HUDEP-2 (cell line): ENCODE results near the gene CCL22.

ENCODE experiments used
- DNase-seq, 76 experiments: peaks; one replicate each; lab custom pipeline; 2025; ENCODE audit not compliant: unreplicated experiment in 76 of 76; lab: John Stamatoyannopoulos, UW

Gene CCL22

GRCh38 chr16:57345666-57346204, 12.8 kb upstream of the CCL22 start:
- DNase-seq = no peak

DNA sequence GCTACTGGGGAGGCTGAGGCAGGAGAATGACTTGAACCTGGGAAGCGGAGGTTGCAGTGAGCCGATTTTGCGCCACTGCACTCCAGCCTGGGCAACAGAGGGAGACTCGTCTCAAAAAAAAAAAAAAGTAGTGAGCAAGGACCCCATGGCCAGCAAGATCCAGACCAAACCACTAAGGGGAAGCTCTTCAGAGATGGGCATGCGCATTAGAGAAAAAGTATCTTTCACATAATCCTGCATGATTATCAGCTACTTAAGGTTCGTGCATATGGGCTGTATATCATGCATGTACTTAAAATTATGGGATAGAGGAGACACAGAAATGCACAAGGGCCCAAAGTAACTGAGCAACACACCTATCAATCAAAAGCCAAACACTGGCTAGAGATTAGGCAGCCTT, 10.7 kb upstream of the CCL22 start:
- no peak for DNase-seq

- no peak for DNase-seq
Observed at GRCh38 chr16:57348327-57348726, 10.3 kb upstream of the CCL22 start.

DNA sequence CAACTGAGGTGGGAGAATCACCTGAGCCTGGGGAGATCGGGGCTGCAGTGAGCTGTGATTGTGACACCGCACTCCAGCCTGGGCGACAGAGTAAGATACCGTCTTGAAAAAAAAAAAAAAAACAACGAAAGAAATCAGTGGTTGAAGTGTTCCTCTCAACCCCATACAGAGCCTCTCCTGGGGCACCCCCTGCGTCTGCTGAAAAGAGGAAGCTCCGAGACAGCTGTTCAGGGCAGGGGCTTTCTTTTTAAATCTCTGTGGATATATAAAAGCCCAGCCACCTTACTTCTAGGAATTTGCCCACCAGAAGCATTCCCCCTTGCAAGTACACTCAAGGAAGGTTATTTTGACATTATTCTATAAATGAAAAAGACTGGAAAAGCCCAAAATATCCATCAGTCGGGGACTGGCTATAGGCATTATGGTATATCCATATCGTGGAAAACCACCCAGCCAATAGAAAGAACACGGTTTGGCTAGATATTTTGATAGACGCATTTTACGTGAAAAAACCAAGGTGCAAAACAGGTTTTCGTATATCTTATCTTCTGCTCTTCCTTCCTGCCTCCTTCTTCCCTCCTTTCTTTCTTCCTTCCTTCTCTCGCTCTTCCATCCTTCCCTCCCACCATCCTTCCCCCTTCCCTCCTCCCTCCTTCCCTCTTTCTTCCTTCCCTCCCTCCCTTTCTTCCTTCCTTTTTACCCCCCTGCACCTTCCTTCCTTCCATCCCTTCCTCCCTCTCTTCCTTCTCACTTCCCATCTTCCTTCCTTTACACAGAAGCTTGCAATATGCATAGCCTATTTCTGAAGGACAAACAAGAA, 9.2 kb upstream of the CCL22 start:
- no peak for DNase-seq

GRCh38 chr16:57352636-57353047, 5.9 kb upstream of the CCL22 start:
- no peak for DNase-seq

DNA sequence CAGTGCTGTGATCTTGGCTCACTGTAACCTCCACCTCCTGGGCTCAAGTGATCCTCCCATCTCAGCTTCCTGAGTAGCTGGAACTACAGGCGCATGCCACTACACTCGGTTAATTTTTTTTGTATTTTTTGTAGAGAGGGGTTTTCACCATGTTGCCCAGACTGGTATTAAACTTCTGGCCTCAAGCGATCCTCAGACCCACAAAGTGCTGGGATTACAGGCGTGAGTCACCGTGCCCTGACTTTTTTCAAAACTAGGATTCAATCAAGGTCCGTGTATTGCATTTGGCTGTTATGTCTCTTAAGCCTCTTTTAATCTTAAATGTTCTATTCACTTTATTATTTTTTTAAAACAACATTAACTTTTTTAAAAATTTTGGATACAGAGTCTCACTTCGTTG, 4.3 kb upstream of the CCL22 start:
- no peak for DNase-seq

DNA sequence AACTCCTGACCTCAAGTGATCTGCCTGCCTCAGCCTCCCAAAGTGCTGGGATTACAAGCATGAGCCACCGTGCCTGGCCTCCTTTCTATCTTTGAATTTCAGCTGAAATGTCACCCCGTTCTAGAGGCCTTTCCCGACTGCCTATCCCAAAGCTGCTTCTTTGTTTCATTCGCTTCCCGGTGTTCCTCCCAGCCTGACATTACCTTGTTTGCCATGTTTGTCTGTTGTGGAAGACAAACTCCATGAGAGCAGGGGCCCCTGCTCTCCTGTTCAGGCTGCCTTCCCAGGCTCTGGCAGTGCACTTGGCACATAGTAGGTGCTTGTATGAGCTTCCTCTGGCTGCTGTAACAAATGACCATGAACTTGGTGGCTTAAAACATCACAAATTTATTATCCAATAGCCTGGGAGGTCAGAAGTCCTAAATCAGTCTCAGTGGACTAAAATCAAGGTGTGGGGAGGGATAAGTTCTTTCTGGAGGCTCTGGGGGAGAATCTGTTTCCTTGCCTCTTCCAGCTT, 2.6 kb upstream of the CCL22 start:
- DNase-seq = no peak

DNA sequence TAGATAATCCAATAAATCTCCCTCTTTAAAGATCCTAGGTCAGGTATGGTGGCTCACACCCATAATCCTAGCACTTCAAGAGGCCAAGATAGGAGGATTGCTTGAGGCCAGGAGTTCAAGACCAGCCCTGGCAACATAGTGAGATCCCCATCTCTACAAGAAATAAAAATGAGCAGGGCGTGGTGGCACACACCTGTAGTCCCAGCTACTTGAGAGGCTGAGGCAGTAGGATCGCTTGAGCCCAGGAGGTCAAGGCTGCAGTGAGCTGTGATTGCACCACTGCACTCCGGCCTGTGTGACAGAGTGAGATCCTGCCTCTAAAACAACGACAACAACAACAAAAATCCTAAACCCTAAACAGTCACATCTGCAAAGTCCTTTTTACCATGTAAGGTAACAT, 2.0 kb upstream of the CCL22 start:
- DNase-seq = no peak

DNA sequence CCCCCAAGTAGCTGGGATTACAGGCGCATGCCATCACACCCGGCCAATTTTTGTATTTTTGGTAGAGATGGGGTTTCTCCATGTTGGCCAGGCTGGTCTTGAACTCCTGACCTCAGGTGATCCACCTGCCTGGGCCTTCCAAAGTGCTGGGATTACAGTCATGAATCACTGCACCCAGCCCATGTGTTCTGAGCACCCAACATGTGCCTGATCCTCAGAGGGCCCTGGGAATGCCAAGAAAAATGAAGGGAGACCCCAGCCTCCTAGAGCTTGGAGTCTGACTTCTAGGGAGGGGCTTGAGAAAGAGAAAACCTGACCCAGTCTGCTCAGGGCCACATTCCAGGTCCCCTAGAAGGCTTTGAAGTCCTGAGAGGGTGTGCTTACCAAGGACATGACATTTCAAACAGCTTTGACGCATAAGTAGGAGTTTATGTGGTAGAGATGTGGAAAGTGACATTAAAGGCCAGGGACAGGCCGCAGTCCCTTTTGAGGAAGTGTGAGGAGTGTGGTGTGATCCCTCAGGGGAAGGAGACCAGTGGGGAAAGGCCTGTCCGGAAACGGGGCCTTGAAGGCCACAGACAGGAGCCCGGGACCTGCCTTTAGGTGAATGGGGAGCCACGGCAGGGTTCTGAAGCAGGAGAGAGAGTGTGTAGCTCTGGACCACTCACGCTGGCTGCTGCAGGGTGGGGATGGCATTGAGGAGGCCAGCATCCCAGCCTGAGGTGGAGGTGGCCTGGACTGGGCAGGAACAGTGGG, 1.1 kb upstream of the CCL22 start:
- no peak for DNase-seq

GRCh38 chr16:57358086-57358420, 530 bp upstream of the CCL22 start:
- no peak for DNase-seq

DNA sequence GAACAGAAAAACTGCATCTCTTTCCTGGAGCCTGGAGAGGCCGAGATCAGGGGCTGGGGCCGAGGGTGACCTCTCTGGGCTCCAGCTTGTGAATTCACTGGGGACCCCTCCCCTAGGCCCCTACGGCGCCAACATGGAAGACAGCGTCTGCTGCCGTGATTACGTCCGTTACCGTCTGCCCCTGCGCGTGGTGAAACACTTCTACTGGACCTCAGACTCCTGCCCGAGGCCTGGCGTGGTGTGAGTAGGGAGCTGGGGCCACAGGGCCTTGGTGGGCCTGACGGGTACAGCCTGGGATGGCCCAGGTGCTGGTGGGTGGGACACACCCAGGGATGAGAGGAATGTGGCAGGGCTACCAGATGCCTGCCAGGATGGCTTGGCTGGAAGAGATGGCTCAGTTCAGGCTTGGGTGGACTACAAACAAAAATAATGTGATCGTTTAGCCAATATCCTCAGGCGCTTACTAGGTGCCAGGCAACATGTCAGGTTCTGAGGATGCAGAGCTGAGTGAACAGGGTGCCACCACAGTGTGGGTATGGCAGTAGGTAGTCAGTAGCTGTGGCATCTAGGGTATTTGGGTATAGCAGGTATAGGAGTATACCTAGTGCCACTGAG, 1.8 kb downstream of the CCL22 start:
- no peak for DNase-seq

DNA sequence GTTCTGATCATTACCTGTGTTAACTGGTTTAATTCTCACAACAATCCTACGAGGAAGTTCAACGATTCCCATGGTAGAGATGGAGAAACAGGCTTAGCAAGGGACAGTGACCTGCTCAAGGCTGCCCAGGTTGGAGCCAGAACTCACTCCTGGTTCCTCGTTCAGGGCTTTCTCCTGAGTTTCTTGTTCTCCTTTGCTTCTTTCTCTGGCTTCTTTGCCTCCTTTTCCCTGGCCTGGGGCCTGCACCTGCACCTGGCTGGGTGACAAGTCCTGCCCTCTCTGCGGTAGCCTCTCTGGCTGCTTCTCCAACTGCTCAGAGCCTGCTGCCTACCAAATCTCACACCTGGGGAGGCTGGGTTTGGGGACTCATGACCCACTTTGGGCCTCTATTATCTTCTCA, 2.8 kb downstream of the CCL22 start:
- no peak for DNase-seq

DNA sequence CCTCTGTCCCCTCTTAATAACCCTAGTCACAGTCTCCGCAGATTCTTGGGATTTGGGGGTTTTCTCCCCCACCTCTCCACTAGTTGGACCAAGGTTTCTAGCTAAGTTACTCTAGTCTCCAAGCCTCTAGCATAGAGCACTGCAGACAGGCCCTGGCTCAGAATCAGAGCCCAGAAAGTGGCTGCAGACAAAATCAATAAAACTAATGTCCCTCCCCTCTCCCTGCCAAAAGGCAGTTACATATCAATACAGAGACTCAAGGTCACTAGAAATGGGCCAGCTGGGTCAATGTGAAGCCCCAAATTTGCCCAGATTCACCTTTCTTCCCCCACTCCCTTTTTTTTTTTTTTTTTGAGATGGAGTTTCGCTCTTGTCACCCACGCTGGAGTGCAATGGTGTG, 5.6 kb downstream of the CCL22 start:
- no peak for DNase-seq

- DNase-seq = no peak
Observed at GRCh38 chr16:57366544-57367040, 8.0 kb downstream of the CCL22 start.

- DNase-seq = no peak
Observed at GRCh38 chr16:57367116-57367752, 8.7 kb downstream of the CCL22 start.

DNA sequence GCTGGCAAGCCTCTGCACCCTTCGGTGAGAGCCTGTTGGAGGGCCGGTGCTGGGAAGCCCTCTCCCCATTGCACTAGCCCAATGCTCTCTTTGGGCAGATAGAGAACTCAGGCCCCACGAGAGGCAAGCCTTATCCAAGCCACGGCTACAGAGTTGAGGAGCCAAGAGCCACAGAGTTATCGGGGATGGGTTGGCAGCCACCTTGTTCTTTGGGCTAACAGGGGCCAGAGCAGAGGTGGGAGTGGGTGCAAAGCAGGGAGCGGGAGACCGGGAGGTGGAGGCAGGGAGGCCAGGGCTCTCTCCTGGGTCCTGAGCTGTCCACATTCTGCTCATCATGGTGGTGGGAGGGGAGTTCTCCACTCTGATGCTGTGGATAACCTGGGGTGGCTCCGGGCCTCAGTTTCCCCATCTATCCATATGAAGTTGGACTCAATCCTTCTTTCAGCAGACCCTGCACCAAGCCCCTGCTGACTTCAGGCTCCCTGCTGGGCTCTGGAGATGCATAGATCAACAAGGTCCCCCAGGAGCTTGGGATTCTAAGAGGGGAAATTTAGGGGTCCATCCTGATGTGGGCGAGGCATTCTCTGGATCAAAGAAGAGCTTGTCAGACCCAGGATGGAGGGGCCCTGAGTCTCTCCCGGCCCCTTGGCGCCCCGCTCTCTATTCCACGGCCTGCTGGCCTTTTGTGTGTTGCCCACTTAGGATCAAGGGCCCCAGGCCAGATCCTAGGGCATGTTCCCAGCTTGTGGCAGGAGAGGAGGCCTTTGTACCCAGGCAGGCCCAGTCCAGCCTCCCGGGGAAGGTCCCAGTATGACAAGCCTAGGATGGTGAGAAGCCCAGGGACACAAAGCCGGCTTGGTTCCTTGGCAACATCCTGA, 13.2 kb downstream of the CCL22 start:
- DNase-seq = no peak

- no peak for DNase-seq
Observed at GRCh38 chr16:57372372-57373116, 14.0 kb downstream of the CCL22 start, which contains the start of gene CX3CL1. TSS of gene CX3CL1 (plus strand) at chr16:57372490. CDS start at chr16:57372569, 79 bp downstream.

- no peak for DNase-seq
Observed at GRCh38 chr16:57373117-57373947, 14.7 kb downstream of the CCL22 start.
